Measurements from ENCODE around the gene MTCH1.
"Not testable (repeated sequence)": the region's sequence is repeated elsewhere in the genome, so short reads cannot be mapped to it uniquely, and the experiment has no call there.

- TF ChIP-seq POLR2A (IDR thresholded peaks at IDR 0.05; ENCODE audit: low read length); GATA1 (IDR thresholded peaks at IDR 0.05; ENCODE audit: low read depth, low read length): not testable (repeated sequence)
Observed at GRCh38 chr6:36942329-36942728, 43.7 kb downstream of the MTCH1 start.
